Ishikawa (cell line): ENCODE data around the gene FOXN3.

Source experiments
- CEBPB ChIP-seq: IDR thresholded peaks from 2 replicates; pipeline ENCODE4 v1.6.1; 2012
- CREB1 ChIP-seq: IDR thresholded peaks from 2 replicates; pipeline ENCODE4 v1.6.1; 2012; ENCODE audit warnings: low read depth
- EP300 ChIP-seq: IDR thresholded peaks from 2 replicates; pipeline ENCODE4 v1.6.1; 2012; ENCODE audit warnings: borderline replicate concordance
- FOXM1 ChIP-seq: IDR thresholded peaks from 2 replicates; pipeline ENCODE4 v1.6.1; 2012; ENCODE audit warnings: low read depth, borderline replicate concordance
- MAX ChIP-seq: IDR thresholded peaks from 2 replicates; pipeline ENCODE4 v1.6.1; 2012
- NFIC ChIP-seq: IDR thresholded peaks from 2 replicates; pipeline ENCODE4 v1.6.1; 2012
- RAD21 ChIP-seq: IDR thresholded peaks from 2 replicates; pipeline ENCODE4 v1.6.1; 2012; ENCODE audit warnings: low read depth
- REST ChIP-seq: IDR thresholded peaks from 2 replicates; pipeline ENCODE4 v1.6.1; 2012; ENCODE audit warnings: low read depth, mild to moderate bottlenecking
- TEAD4 ChIP-seq: IDR thresholded peaks from 2 replicates; pipeline ENCODE4 v1.6.1; 2012
- YY1 ChIP-seq: IDR thresholded peaks from 2 replicates; pipeline ENCODE4 v1.6.1; 2012; ENCODE audit warnings: low read depth

DNA sequence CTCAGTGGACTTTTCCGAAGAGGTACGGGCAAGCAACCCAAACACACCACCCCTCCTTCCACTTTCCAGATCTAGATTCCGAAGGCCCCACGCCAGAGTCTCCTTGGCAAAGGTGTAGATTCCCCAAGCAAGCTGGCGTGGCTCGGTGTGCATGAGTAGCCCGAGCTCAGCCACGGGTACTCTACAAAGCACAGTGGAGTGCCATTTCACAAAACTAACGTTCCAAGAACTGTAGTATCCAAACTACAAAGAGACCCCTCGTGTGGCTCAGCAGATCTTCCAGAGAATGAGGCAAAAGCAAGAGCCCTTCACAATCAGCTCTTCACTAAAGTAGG lies 72.1 kb downstream of the FOXN3 start:
- no peak for TF ChIP-seq EP300
- no peak for TF ChIP-seq FOXM1
- TF ChIP-seq NFIC, result no peak
- TF ChIP-seq CREB1, result no peak
- TF ChIP-seq YY1, result no peak
- no peak for TF ChIP-seq MAX
- no peak for TF ChIP-seq REST
- no peak for TF ChIP-seq RAD21
- no peak for TF ChIP-seq TEAD4
- no peak for TF ChIP-seq CEBPB
